ENCODE data around the gene UBE2C.

DNA sequence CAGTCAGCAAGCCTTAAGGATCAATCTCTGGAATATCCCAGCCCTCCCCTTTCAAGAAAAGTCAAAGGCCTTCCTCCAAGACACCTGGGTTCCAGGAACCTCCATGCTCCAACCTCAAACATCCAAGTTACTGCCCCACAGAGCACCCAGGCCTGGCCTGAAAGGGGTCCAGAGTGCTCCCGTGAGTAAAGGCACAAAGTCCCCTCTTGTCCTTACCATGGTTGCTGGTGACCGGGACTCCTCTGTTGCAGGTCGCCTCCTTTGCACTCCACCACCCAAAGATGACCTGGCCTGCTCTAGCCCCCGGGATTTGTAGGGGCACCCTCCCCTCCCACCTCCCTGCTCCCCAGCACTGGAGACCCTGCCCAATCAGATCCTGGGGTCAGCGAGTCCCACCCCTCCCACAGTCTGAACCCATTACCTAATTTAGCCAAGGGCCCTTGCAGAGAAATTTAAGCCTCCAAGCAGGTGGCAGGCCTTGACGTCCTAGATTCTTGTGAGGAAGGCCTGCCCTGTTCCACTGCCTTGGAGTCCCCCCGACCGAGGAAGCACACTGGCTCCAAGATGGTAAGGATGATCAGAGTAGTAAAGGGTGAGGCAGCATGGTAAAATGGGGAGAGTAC is 14.7 kb downstream of the UBE2C start, which contains the start of gene TNNC2:
- TF ChIP-seq POLR2A (IDR thresholded peaks at IDR 0.05) (no peak), POLR2AphosphoS5 (IDR thresholded peaks at IDR 0.05) (no peak), CTCF (IDR thresholded peaks at IDR 0.05) (no peak)

Data from suprapubic skin (tissue), 4 donors.